Measurements from ENCODE around the gene PLCH1. TPM values are rescaled to one million over a fixed set of nuclear protein-coding genes. Genes with fewer than 3 reads are reported as not detected.

The PLCH1 gene
- total and polyA plus RNA-seq, 3 donors from 2014 or later = 23.2 to 32.1 (median 29.3) TPM

GRCh38 chr3:155449613-155450267 lies 295.1 kb downstream of the PLCH1 start:
- intact Hi-C loops (cut with DNase I; ENCODE audit: low total_unique reads) = no loop called here
- Histone ChIP-seq H3K27me3 (no peaks in the 10 kb centered on the region), H3K9me3 (no peaks in the 10 kb centered on the region), H3K4me1 (no peaks in the 10 kb centered on the region), H3K27ac (no peak overlapping the region), H3K4me3 (no peak overlapping the region), H3K36me3 (ENCODE audit: low read depth, missing control alignments) (no peaks in the 10 kb centered on the region)
- WGBS, 2 donors = 46 to 53% methylated on average over 3 of the region's 3 CpGs
- no peak for DNase-seq
- TF ChIP-seq POLR2A (IDR thresholded peaks at IDR 0.05) (no peak), CTCF (IDR thresholded peaks at IDR 0.05) (no peak)

- H3K36me3 ChIP-seq (ENCODE audit: low read depth, missing control alignments) = no peaks in the 10 kb centered on the region
- H3K27me3 ChIP-seq = no peaks in the 10 kb centered on the region
- H3K4me3 ChIP-seq = no peak overlapping the region
- intact Hi-C loops (cut with DNase I; ENCODE audit: low total_unique reads) = no loop called here
- no peak overlapping the region for H3K27ac ChIP-seq
- no peak for TF ChIP-seq CTCF (IDR thresholded peaks at IDR 0.05)
- TF ChIP-seq POLR2A (IDR thresholded peaks at IDR 0.05) = no peak
- no peak for DNase-seq
- H3K4me1 ChIP-seq = no peaks in the 10 kb centered on the region
- H3K9me3 ChIP-seq = no peaks in the 10 kb centered on the region
- 27 to 47% methylated on average over 3 of the region's 3 CpGs for WGBS, 2 donors
Observed at GRCh38 chr3:155448531-155448930, 296.3 kb downstream of the PLCH1 start.

DNA sequence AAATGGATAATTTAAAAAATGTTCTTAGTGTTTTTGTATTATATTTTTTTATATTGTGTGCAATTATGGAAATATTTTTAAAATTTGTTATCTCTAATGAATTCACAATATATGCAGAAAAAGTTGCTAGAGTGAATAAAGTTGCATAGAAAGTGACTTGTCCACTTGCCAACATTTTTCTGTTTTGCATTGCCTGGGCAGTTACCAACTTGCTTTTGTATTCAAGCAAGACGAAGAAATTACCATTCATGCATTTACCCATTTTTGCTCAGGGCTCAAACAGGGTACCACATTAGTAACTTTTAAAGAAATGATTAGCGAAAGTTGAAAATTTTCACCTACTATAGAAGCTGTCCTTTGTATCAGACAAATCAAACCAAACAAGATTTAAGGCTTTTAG lies 298.5 kb downstream of the PLCH1 start:
- no peak overlapping the region for H3K4me3 ChIP-seq
- WGBS, 2 donors = 91 to 94% methylated on average over 2 of the region's 2 CpGs
- no peaks in the 10 kb centered on the region for H3K4me1 ChIP-seq
- no peak for DNase-seq
- H3K27ac ChIP-seq = no peak overlapping the region
- H3K36me3 ChIP-seq (ENCODE audit: low read depth, missing control alignments) = no peaks in the 10 kb centered on the region
- intact Hi-C loops (cut with DNase I; ENCODE audit: low total_unique reads) = no loop called here
- H3K27me3 ChIP-seq = no peaks in the 10 kb centered on the region
- TF ChIP-seq CTCF (IDR thresholded peaks at IDR 0.05) (no peak), POLR2A (IDR thresholded peaks at IDR 0.05) (no peak)
- no peaks in the 10 kb centered on the region for H3K9me3 ChIP-seq

DNA sequence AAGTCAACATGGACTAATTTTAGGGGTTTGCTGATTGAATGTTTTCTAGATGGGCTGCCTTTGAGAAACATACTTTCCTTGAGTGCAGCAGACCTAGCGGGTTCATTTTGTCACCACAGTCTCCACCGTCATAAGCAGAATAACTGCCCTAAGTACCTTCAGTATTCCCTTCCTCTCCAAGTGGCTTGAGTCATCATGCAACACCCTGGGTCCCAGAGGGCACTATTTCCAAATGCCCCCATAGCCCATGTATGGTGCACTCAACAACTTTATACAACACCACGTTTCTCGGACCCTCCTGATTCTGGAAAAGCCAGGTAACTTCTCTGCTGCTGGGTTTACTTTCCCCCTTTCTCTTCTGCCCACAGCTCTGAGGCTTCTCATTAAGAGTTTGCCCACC lies 300.1 kb downstream of the PLCH1 start:
- Histone ChIP-seq H3K27ac (no peak overlapping the region), H3K4me3 (no peak overlapping the region), H3K36me3 (ENCODE audit: low read depth, missing control alignments) (no peaks in the 10 kb centered on the region), H3K4me1 (no peaks in the 10 kb centered on the region), H3K27me3 (no peaks in the 10 kb centered on the region), H3K9me3 (no peaks in the 10 kb centered on the region)
- intact Hi-C loops (cut with DNase I; ENCODE audit: low total_unique reads) = no loop called here
- DNase-seq = no peak
- 90 to 95% methylated on average over 4 of the region's 4 CpGs for WGBS, 2 donors
- TF ChIP-seq CTCF (IDR thresholded peaks at IDR 0.05) (no peak), POLR2A (IDR thresholded peaks at IDR 0.05) (no peak)

GRCh38 chr3:155443815-155444214 lies 301.1 kb downstream of the PLCH1 start:
- H3K9me3 ChIP-seq = no peaks in the 10 kb centered on the region
- DNase-seq = no peak
- TF ChIP-seq CTCF (IDR thresholded peaks at IDR 0.05) (no peak), POLR2A (IDR thresholded peaks at IDR 0.05) (no peak)
- H3K4me3 ChIP-seq = no peak overlapping the region
- H3K27ac ChIP-seq = no peak overlapping the region
- no peaks in the 10 kb centered on the region for H3K36me3 ChIP-seq (ENCODE audit: low read depth, missing control alignments)
- no peaks in the 10 kb centered on the region for H3K27me3 ChIP-seq
- intact Hi-C loops (cut with DNase I; ENCODE audit: low total_unique reads) = no loop called here
- H3K4me1 ChIP-seq = no peaks in the 10 kb centered on the region
- WGBS, 2 donors = 94 to 95% methylated on average over 1 of the region's 1 CpG
